Breast epithelium (tissue), 4 donors: ENCODE results near the gene PPP1R26. TPM values are rescaled to one million over a fixed set of nuclear protein-coding genes. Genes with fewer than 3 reads are reported as not detected.

Source experiments
- DNase-seq, 2 donors: peaks; one replicate each; pipeline ENCODE4 v3.0.0-alpha.2; 2019; ENCODE audit warnings: low spot score in 2 of 2
- H3K27ac ChIP-seq, 2 donors: fragments of 200-600 bp; sonication (generic) in 1 of 2; one replicate each; pipeline ENCODE4 v1.5.1; 2016 to 2019; ENCODE audit warnings: mild to moderate bottlenecking in 1 of 2
- H3K27me3 ChIP-seq, 2 donors: fragments of 200-600 bp; sonication (generic) in 1 of 2; one replicate each; pipeline versions ENCODE4 v1.5.1 to v1.6.0; 2017 to 2019; ENCODE audit warnings: control low read depth in 1 of 2, mild to moderate bottlenecking in 1 of 2
- H3K36me3 ChIP-seq: fragments of 200-600 bp; one replicate; pipeline ENCODE4 v1.5.1; 2019
- H3K4me1 ChIP-seq, 2 donors: fragments of 200-600 bp; sonication (generic); one replicate each; pipeline ENCODE4 v1.5.1; 2016 to 2019; ENCODE audit warnings: control low read depth in 1 of 2
- H3K4me3 ChIP-seq, 3 donors: fragments of 200-600 bp; sonication (generic); 1 replicate in 2 of 3; 2 replicates in 1 of 3; pipeline ENCODE4 v1.5.1; 2016 to 2019; ENCODE audit warnings: mild to moderate bottlenecking in 3 of 3, moderate library complexity in 2 of 3
- H3K9me3 ChIP-seq, 2 donors: fragments of 200-600 bp; sonication (generic) in 1 of 2; one replicate each; pipeline ENCODE4 v1.5.1; 2016 to 2019; ENCODE audit warnings: control low read depth in 1 of 2
- POLR2A ChIP-seq: fragments of 450-650 bp; IDR thresholded peaks from one replicate; pipeline ENCODE4 v1.6.1; 2016; ENCODE audit warnings: antibody characterized with exemption, mild to moderate bottlenecking, moderate library complexity
- POLR2AphosphoS5 ChIP-seq, 3 donors: sonication (generic); formaldehyde crosslinking; IDR thresholded peaks; one replicate each; pipeline ENCODE4 v1.6.1; 2017; ENCODE audit warnings: antibody characterized with exemption in 3 of 3
- intact Hi-C: fragments of 100-400 bp; cut with DNase I; formaldehyde crosslinking; loops from one replicate; pipeline ENCODE4 v1.15.1; 2023; ENCODE audit warnings: low total_unique reads
- total RNA-seq, 3 donors: library from RNA; depleted of rRNA; stranded (reverse); fragments of >200 nt; gene quantifications; one replicate each; pipeline ENCODE4 v1.1.0, GENCODE V29; 2016
- TF ChIP-seq, protein P1 (sequence below), 3 donors: fragments of 450-650 bp; IDR thresholded peaks; one replicate each; pipeline ENCODE4 v1.5.1; 2016 to 2017; ENCODE audit warnings: antibody characterized with exemption in 3 of 3, mild to moderate bottlenecking in 3 of 3, moderate library complexity in 3 of 3

The PPP1R26 gene
- total RNA-seq, 3 donors from 2014 or later, result 13.9 to 18.1 (median 15.1) TPM

DNA sequence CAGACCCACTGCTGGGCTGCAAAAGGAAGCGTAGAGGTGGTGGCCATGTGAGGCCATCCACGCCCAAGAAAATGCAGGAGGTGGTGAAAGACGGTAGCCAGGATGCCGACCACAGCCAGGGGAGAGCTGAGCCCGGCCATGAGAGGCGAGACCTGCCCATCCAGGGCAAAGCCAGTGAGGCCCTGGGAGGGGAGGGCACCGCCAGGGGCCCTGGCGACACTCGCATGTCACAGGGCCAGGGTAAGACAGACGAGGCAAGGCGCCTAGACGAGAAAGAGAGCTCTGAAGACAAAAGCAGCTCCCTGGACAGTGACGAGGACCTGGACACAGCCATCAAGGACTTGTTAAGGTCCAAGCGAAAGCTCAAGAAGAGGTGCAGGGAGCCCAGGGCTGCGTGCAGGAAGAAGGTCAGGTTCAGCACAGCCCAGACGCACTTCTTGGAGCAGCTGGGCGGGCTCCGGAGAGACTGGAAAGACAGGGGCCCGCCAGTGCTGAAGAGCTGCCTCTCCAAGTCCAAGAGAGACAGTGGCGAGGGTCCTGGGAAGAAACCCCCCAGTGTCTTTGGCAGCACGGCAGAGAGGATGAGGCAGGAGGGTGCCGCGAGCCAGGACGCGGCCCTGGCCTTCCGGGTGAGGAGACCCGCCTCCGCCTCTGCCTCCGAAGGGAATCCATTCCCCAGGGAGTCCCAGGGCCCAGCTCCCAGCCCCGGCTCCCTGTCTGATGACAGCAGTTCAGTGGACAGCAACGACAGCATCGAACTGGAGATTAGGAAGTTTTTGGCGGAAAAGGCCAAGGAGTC is 6.9 kb downstream of the PPP1R26 start:
- no peak overlapping the region for H3K27ac ChIP-seq
- no peaks in the 10 kb centered on the region for H3K36me3 ChIP-seq
- intact Hi-C loops, result no loop called here
- H3K4me3 ChIP-seq, result no peak overlapping the region
- H3K9me3 ChIP-seq, result no peaks in the 10 kb centered on the region
- H3K27me3 ChIP-seq, result no peaks in the 10 kb centered on the region
- no peaks in the 10 kb centered on the region for H3K4me1 ChIP-seq
- DNase-seq, result no peak
- TF ChIP-seq POLR2A (no peak), POLR2AphosphoS5 (IDR thresholded peaks at IDR 0.05) (no peak)
- TF ChIP-seq, protein P1, sequence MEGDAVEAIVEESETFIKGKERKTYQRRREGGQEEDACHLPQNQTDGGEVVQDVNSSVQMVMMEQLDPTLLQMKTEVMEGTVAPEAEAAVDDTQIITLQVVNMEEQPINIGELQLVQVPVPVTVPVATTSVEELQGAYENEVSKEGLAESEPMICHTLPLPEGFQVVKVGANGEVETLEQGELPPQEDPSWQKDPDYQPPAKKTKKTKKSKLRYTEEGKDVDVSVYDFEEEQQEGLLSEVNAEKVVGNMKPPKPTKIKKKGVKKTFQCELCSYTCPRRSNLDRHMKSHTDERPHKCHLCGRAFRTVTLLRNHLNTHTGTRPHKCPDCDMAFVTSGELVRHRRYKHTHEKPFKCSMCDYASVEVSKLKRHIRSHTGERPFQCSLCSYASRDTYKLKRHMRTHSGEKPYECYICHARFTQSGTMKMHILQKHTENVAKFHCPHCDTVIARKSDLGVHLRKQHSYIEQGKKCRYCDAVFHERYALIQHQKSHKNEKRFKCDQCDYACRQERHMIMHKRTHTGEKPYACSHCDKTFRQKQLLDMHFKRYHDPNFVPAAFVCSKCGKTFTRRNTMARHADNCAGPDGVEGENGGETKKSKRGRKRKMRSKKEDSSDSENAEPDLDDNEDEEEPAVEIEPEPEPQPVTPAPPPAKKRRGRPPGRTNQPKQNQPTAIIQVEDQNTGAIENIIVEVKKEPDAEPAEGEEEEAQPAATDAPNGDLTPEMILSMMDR (IDR thresholded peaks at IDR 0.05), result no peak

DNA sequence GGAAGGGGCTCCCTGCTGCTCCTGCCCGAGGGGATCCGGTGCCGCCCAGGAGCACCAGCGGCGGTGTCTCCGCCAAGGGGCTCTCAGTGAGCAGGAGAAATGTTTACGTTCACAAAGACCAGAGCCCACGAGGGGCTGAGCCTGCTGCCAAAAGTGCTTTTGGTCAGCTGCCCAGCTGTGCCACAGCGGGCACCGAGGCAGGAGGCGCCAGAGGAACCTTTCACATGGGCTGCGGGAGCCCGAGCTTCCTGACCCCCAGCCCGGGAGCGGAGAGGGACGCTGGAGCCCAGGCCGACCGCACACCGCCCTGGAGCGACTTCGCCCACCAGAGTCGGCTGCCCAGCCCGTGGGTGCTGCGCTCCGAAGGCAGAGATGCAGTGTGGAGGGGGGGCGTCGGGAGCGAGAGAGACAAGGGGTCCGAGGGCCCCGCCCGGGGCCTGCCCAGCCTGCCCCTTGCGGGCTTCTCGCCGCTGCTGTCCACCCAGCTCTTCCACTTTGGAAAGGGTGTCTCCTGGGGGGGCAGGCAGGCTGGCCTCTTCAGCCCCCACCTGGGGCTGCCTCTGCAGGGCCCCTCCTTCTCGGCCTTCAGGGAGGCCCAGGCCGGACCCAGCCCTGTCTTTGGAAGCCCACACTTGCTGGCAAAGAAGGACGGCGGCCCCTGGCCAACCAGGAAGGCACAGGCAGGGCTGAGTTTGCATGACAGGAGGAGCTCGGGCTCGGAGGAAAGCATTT is 7.9 kb downstream of the PPP1R26 start:
- Histone ChIP-seq H3K36me3 (no peaks in the 10 kb centered on the region), H3K4me3 (no peak overlapping the region), H3K27me3 (no peaks in the 10 kb centered on the region), H3K27ac (no peak overlapping the region), H3K9me3 (no peaks in the 10 kb centered on the region), H3K4me1 (no peaks in the 10 kb centered on the region)
- intact Hi-C loops, result no loop called here
- DNase-seq, result no peak
- no peak for TF ChIP-seq POLR2A
- TF ChIP-seq, protein P1 (IDR thresholded peaks at IDR 0.05), result no peak
- no peak for TF ChIP-seq POLR2AphosphoS5 (IDR thresholded peaks at IDR 0.05)

DNA sequence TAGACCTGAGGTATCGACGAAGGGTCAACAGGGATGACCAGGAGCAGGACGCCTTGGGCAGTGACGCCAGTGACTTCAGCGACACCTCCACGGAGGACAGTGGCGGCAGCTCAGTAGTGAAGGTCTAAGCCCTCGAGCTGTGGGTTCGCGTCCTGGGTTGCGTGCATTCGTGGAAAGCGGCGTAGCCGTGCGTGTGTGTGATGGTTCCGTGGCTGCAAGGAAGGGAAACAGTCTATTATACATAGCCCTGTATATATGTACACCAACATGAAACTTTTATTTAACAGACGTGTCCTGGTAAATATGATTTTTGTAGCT is 8.4 kb downstream of the PPP1R26 start:
- H3K4me1 ChIP-seq, result no peaks in the 10 kb centered on the region
- intact Hi-C loops, result no loop called here
- no peaks in the 10 kb centered on the region for H3K36me3 ChIP-seq
- H3K27me3 ChIP-seq, result no peaks in the 10 kb centered on the region
- TF ChIP-seq POLR2AphosphoS5 (IDR thresholded peaks at IDR 0.05) (no peak), POLR2A (no peak)
- TF ChIP-seq, protein P1 (IDR thresholded peaks at IDR 0.05), result no peak
- H3K27ac ChIP-seq, result no peak overlapping the region
- no peaks in the 10 kb centered on the region for H3K9me3 ChIP-seq
- no peak overlapping the region for H3K4me3 ChIP-seq
- no peak for DNase-seq

DNA sequence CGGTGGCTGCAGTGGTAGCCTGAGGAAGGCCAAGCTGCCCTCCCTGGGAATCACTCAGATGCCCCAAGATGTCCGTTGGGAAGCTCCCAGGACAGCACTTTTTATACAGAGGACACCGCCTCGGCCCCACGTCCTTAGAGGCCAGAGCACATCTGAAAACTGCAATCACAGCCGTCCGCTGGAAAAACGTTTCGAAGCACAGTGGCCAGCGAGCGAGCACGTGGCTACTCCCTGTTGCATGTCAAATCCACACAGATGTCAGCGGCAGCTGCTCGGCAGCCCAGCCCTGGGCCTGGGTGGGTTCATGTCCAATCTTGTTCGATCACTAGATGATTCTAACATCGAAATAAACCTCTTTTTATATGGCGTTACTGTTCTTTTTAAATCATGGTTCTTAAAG is 8.9 kb downstream of the PPP1R26 start:
- TF ChIP-seq POLR2AphosphoS5 (IDR thresholded peaks at IDR 0.05) (no peak), POLR2A (no peak)
- TF ChIP-seq, protein P1 (IDR thresholded peaks at IDR 0.05), result no peak
- intact Hi-C loops, result no loop called here
- Histone ChIP-seq H3K9me3 (no peaks in the 10 kb centered on the region), H3K4me1 (no peaks in the 10 kb centered on the region), H3K36me3 (no peaks in the 10 kb centered on the region), H3K4me3 (no peak overlapping the region), H3K27me3 (no peaks in the 10 kb centered on the region), H3K27ac (no peak overlapping the region)
- no peak for DNase-seq

DNA sequence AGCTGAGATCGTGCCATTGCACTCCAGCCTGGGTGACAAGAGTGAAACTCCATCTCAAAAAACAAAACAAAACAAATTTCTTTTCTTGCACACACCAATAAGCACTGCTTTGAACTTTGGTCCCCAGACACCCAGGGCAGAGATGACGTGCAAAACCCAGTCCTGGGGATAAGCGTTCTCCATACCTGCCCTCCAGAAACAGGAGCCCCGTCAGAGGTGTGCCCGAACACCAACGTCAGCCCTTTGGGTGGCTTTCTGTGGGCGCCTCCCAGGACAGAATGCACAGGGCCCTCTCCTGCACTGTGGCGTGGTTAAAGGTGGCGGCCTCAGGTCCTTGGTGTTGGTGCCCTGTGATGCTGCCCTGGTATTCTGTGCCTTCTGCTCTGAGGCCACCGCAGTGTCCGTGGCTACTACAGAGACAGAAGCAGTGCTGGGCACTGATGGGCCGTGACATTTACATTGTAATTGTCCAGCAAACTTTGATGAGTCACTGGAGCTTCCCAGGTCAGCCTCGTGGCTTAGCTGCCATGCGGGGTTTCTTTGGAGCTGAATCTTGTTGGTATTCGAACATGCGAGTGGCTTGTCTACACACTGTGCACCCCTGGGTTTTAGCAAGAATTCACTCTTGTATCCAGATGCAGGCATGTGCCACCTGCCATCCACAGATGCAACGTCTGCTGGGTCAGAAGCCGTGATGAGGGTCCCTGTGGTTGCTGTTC is 9.8 kb downstream of the PPP1R26 start:
- TF ChIP-seq, protein P1 (IDR thresholded peaks at IDR 0.05), result no peak
- TF ChIP-seq POLR2A, result no peak
- TF ChIP-seq POLR2AphosphoS5 (IDR thresholded peaks at IDR 0.05), result no peak
- Histone ChIP-seq H3K36me3 (no peaks in the 10 kb centered on the region), H3K4me1 (no peaks in the 10 kb centered on the region), H3K27me3 (no peaks in the 10 kb centered on the region), H3K27ac (no peak overlapping the region), H3K9me3 (no peaks in the 10 kb centered on the region), H3K4me3 (no peak overlapping the region)
- DNase-seq, result no peak
- intact Hi-C loops, result no loop called here
